HG02884 (cell line): ENCODE data around the gene SHC4.
"Not testable (repeated sequence)": the region's sequence is repeated elsewhere in the genome, so short reads cannot be mapped to it uniquely, and the experiment has no call there.

Experiments used
- ATAC-seq: cut with Tn5 transposase; IDR thresholded peaks from one replicate; pipeline ENCODE4 v1.9.1; 2021; ENCODE audit warnings: mild to moderate bottlenecking, moderate library complexity; ENCODE audit not compliant: unreplicated experiment

SHC4 gene

DNA sequence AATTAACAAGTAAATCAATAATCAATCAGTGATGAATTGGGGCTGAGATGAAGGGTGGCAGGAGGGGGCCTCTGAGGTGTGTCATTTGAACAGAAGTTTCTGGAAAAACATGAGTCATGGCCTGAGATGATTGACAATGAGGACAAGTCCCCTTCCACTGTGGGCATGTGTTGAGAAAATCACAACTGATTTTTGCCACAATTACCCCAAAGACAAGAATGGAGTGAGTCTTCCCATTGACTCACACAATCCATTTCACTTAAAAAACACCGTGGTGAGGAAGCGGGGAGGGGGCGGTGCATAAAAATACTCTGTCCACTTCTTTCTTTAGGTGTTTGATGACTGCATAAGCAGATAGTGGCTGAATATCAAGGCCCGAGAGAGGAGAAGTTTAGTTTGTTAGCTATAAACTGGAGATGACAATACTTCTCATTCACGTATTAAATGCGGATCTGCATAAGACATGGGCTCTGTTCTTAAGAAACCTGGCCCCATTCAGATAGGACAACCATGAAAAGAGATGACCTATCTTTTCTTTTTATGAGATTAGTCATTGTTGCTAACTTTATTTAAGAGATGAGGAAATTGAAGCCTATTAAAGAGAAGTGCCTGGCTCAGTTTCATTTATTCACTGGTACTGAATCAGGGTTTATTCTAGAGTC lies 34.7 kb downstream of the SHC4 start:
- ATAC-seq: no peak

DNA sequence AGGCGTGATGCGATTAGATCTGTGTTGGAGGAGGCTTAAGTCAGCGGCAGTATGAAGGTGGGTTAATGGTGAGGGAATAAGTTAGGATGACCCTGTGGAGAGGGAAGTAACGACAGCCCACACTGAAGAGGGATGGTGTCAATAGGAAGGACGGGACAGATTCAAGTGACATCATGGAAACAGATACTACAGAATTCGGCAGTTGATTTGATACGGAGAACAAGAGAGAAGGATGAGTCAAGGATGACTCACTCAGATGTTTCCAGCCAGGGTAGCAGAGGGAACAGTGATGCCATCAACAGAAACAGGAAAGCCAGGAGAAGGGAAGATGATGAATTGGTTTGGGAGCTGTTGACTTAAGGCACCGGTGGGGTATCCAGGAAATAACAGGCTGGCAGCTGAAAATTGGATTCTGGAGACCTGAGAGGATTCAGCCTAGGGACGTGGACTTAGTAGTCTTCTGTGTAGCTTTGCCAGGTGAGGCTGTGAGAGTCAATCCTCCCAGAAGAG lies 38.0 kb downstream of the SHC4 start:
- ATAC-seq: no peak

DNA sequence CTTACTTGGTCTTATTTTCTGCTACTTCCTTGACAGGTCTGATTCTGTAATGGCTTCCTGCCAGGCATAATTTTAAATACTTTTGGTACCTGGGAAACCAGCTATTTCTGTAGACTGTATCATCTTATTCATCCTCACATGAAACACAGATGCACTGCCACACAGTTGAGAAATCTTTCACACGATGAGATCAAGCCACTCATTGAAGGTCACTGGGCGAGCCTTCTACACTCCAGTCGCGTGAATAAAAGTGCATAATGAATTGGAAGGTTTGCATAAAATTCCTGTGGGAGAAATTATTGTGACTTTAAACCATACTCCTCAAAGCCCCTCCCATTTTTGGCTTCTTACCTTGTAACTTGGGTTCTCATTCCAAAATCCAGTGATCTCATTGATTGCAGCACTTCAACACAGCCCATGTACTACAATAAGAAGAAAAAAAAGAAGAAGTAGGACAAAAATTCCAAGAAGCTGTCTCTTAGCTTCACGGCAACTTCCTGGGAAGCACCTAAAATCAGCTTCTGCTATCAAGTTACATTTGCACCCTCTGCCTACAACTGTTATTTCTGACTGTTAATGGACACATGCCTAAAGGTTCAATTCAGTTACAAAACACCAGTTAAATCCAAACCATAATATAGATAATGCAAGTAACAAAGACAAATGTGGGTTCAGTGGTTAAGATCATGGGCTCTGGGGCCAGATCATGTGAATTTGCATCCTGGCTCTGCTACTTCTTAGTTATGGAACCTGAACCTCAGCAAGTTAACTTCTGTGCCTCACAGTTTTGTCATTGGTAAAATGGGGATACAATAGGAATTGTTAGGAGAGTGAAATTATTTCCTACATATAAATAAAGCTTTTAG lies 39.0 kb downstream of the SHC4 start:
- no peak for ATAC-seq

DNA sequence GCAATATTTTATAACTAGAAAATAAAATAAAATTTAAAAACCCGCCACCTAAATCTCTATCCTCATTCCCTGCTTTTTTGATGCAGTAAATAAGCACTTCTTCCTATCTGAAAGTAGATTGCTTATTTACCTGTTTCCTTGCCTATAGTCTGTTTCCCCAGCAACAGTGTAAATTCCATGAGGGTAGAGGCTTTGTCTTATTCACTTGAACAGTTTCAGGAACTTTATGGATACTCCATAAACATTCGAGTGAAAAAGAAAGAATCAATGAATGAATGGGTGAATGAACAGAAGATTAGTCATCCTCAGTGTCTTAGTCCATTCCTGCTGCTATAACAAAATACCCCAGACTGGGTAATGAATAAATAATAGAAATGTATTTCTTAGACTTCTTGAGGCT lies 41.7 kb downstream of the SHC4 start:
- ATAC-seq: no peak

DNA sequence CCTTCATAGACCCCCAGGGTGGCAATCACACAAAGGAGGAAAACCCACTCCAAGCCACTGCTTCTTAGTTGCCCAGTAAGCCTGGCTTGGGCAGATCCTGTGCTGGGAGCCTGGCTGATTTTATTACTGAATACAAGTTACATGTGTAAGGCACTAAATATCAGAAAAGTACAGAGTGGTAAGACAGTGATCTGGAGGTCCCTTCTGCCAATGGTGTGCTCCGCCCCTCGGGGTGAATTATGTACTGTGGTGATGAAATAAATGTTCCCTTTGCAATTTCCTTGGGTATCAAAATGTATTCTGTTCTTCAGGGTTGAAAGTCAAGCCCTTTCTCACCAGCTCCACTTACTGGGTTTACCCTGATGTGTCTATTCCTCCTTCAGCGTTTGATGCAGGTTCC lies 47.0 kb downstream of the SHC4 start:
- ATAC-seq: no peak

DNA sequence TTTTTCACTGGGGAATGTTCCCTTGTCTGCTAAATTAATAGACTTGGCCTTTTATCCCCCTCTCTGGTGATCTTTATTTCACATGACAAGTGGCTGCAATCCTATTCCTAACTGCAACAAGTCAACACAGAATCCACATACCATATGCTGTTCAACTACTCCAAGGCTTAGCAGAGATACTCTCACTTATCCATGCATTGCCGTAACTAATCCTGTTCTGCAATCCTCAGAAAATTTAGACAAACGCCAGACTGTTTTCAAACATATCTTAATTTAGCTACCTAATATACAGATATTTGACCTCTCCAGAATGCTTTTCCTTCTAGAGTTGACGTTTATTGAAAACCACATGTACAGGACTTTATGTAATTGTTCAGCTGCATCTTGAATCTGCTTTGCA lies 47.9 kb downstream of the SHC4 start:
- ATAC-seq: no peak

DNA sequence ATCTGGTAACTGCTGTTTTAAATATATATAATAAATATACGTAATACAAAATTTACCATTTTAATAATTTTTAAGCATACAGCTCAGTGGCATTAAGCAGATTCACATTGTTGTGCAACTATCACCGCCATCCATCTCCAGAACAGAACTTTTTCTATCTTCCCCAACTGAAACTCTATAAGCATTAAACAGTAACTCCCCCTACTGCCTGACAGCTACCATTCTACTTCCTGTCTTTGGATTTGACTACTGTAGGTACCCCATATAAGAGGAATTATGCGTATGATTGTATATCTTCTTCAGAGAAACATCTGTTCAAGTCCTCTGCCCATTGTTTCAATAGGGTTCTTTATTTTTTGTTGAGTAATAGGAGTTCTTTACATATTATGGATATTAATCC lies 49.0 kb downstream of the SHC4 start:
- ATAC-seq: no peak

DNA sequence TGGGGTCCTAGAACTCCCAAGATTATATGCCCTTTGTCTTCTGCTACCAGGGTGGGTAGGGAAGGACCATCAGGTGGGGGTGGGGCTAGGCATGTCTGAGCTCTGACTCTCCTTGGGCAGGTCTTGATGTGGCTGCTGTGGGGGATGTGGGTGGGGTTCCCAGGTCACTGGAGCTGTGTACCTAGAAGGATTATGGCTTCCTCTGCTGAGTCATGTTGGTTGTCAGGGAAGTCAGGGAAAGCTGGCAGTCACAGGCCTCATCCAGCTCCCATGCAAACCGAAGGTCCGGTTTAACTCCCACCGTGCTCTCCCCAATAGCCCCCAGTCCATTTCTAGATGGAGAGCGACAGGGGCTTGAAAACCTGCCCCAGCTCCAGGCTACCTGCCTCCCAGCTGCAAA lies 50.6 kb downstream of the SHC4 start:
- no peak for ATAC-seq

DNA sequence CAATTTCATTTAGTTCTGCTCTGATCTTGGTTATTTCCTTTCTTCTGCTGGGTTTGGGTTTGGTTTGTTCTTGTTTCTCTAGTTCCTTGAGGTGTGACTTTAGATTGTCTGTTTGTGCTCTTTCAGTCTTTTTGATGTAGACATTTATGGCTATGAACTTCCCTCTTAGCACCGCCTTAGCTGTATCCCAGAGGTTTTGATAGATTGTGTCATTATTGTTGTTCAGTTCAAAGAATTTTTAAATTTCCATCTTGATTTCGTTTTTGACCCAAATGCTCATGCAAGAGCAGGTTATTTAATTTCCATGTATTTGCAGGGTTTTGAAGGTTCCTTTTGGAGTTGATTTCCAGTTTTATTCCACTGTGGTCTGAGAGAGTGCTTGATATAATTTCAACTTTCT lies 53.2 kb downstream of the SHC4 start:
- ATAC-seq: not testable (repeated sequence)

DNA sequence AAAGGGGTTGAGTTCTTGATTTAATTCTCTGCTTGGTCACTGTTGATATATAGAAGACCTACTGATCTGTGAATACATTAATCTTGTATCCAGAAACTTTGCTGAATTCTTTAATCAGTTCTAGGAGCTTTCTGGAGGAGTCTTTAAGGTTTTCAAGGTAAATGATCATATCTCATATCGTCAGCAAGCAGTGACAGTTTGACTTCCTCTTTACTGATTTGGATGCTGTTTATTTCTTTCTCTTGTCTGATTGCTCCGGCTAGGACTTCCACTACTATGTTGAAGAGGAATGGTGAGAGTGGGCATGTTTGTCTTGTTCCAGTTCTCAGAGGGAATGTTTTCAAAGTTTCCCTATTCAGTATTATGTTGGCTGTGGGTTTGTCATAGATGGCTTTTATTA lies 54.4 kb downstream of the SHC4 start:
- ATAC-seq: not testable (repeated sequence)

DNA sequence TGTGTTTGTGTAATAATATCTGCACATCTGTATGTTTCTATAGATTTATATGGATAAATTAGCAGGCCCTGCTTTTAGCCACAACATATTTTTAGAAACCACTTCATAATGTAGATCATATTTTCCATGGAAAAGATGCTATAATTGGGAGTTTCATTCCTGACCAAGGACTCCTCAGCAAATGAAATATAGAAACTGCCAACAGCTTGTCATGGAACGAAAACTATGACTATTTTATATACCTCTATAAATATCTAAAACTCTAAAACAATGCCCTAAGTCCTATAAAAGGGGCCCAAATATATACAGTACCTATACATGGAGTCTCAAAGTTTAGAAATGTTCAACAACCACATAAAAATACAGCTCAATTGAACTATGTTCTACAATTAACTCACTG lies 57.9 kb downstream of the SHC4 start:
- ATAC-seq: no peak

DNA sequence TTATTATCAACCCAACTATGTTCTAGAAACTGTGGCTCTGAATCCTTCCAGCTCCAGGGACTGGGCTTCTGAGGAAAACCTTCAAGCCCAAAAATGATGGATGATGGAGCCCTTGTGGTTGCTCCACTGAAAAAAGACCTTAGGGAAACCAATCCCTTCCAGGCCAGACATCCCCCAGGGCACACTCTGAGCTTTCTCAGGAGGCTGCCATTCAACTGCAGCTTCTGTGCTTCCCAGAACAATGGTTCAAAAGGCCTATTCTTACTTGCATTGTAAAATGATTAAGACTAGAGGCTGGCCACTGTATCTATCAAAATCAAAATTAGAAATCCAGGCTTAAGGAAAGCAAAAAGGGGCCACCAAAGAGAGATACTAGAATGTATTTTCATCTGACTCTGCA lies 58.5 kb downstream of the SHC4 start:
- ATAC-seq: no peak

DNA sequence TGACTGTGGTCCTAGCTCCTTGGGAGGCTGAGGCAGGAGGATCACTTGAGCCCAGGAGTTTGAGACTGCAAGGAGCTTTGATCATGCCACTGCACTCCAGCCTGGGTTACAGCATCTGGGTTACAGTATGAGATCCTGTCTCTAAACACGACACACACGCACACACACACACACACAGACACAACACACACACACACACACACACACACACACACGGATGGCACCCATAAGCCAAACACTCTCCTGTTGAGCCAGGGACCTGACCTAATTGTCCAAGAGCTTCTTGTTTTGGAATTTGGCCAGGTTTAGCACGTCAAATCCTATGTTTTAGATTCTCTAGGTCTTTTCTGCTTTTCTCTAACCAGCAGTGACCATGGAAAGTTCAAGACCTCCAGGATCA lies 59.0 kb downstream of the SHC4 start:
- no peak for ATAC-seq

DNA sequence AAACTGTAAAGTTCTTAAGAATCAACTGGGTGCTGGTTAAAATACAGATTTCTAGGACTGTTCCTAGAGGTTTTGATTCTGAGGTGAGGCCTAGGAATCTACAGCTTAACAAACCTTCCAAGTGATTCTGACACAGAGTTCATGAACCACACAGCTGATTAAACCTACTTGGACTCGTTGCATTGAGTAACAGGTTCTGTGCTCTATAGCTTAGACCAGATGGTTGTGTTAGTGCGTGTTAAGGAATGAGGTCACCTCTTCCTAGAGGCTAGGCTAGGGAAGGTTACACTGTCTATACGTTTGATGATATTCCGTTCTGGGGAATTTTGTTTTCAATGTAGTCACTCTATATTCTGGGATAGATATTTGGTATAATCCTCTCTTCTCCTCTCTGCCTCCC lies 63.9 kb downstream of the SHC4 start:
- no peak for ATAC-seq

DNA sequence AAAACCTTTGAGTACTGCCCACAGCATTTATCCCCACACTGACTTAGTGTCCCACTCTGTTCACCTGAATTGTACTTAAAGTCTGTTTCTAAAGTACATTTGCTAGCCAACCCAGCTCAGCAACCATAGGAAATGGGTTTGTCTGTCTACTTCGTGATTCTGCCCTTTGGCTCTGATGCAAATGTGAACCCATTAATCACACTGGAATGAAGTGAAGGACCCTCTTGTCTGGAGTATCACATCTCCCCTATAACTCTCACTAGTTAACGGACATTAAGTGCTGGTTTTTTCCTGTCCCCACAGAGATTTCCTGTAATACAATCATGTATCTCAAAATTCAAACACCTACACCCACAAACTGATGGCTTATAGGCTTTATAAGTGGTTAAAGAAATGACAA lies 65.3 kb downstream of the SHC4 start:
- ATAC-seq: no peak

DNA sequence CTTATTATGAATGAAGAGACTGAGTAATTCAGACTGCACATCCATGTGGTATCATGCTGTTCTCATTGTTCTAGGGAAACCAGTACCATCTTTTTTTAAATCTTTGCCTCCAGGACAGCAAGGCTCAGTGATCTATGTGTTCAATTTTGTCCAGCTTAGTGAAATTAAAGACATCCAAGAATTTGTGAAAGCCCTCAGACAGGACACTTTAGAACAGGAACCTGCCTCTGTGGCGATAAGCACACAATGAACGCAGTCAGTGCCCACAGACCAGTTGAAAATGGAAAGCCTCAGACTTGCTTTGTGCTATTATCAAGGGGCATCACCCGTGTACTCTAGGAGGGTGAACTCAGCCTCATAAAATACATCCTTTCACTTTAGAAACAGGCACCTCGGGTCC lies 65.7 kb downstream of the SHC4 start:
- no peak for ATAC-seq

DNA sequence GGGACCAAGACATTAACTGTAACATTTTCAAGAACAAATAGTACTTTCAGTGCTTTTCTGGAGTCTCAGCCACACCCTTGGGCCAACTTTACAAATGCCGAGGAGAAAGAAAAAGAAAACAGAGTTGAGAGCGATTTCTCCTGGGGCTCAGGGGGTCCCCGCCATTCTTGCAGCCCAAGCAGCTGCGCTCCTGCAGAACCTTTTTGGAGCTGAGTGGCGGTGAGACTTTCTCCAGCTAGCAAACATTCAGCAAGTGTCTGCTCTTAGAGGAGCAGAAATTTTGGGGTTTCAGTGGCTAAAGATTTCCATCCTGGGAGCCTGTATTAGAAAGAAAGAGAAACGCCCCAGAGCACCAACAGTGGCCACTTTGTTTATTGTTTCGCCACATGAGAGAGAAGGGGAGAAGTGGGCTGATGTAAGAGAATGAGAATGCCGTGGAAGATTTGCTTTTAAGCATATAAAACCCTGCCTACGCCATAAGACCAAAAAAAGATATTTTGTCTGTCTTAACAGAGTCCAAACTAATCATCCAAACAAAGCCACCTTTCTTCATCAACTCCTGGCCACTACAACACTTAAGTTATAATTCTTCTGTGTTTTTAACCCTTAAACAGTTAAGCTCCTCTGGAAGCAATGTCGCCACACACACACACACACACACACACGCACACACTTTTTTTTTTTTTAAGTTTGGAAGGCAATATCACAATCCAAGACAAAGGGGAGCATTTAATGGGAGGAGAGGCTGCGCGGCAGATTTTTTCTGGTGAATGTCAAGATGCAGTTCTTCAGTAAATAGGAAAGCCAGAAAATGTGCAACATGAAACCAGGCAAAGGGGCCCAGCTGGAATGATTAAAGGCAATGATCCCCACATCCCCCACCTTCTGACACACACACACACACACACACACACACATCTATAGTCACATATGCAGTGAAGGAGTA lies 66.6 kb downstream of the SHC4 start:
- no peak for ATAC-seq

DNA sequence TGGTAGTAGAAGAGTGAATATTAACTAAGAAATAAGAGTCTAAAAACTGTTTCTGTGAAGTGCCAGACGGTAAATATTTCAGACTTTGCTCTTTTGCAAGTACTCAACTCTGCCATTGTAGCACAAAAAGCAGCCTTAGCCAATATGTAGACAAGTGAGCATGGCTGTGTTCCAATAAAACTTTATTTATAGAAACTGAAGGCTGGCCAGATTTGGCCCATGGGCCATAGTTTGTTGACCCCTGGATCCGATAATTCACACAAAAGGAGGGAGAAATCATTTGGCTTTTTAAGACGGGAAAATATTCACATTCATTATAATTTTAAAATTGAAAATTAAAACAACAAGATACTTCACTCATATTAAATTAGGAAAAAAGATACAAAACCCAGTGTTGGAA lies 70.4 kb downstream of the SHC4 start:
- ATAC-seq: no peak

DNA sequence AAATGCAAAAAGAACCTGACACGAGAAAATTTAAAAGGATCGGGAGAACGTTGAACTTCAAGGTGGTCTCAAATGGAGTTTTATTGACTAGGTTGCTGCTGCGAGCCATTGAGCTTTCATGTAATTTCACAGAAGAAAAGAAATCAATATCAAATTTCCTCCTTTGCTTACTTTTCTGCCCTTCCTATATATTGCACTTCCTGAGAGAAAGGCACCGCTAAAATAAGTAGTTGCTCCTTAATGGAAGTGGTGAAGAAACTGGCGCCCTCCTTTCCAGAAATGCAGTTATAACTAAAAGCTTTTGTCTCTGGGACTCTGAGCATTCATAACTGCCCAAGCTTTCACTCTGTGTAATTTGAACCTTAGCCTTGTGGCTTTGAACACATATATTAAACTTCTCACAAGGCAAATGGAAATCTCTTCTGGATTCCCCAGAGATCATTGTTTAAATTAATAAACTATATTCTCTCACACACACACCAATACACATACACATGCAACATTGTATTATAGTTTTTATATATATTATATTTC lies 72.4 kb downstream of the SHC4 start:
- no peak for ATAC-seq

DNA sequence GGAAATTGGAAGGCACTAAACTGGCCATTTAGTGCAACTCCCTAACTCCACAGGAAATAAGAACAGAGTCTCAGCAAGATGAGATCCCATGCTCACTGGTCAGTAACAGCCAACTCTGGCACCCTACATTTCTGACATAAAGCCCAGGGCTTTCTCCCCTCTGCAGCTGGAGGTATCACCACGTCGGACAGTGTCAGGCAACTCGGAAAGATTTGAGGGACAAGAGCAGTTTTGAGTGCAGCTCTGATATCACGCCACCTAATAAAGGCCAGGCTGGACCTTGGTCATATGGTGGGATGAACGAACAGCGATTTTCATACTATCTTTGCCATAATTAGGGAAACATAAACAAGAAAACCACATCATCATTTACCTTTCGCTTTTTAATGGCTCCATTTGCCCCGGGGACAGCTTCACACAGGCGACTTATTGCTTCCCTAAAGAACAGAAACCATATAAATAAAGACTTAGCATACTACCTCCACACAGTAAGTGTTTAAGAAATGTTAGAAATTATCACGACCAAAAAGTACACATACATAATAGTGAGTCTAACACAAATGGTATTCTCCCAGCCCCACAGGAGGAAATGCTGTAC lies 73.2 kb downstream of the SHC4 start:
- ATAC-seq: no peak

DNA sequence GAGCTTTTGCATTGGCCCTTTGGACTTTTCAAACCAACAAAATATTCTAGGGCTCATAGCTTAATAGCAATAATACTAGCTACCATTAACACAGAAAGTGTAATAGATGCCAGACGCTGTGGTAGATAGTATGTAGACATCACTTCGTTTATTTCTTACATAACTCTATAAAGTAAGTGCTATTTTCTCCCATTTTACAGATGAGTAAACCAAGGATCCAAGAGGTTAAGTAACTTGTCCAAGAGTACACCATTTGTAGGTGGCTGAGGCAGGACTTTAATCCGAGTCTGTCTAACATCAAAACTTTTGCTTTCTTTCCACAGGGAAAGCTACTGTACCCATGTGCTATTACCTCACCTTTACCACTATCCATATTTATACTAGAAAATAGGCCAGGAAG lies 73.8 kb downstream of the SHC4 start:
- no peak for ATAC-seq
